ENCODE data around the gene HK1. TPM values are rescaled to one million over a fixed set of nuclear protein-coding genes. Genes with fewer than 3 reads are reported as not detected.

The HK1 gene
- total RNA-seq, 1 donor from 2014 or later: 95.0 TPM

- H3K36me3 ChIP-seq (ENCODE audit: insufficient read depth, low read length): no peaks in the 10 kb centered on the region
- H3K4me1 Mint-ChIP-seq (ENCODE audit: low read depth, unreplicated experiment): no peaks in the 10 kb centered on the region
- H3K79me2 ChIP-seq (ENCODE audit: insufficient read depth, low read length): no peaks in the 10 kb centered on the region
- no peak overlapping the region for H3K9ac ChIP-seq (ENCODE audit: low read length)
- DNase-seq (ENCODE audit: low read depth) (no peak), FAIRE-seq (no peak)
- peaks cover 42% of the 10 kb centered on the region for H3K27me3 Mint-ChIP-seq (ENCODE audit: low read depth, unreplicated experiment)
- H3K9me3 Mint-ChIP-seq (ENCODE audit: unreplicated experiment): no peaks in the 10 kb centered on the region
- H3K4me1 ChIP-seq (ENCODE audit: insufficient read depth, low read length): no peaks in the 10 kb centered on the region
- no peak overlapping the region for H3K27ac ChIP-seq (ENCODE audit: low read depth, low read length)
- H3K9me3 ChIP-seq (ENCODE audit: insufficient read depth, low read depth, low read length): no peaks in the 10 kb centered on the region
- peaks cover 4% of the 10 kb centered on the region for H3K27me3 ChIP-seq (ENCODE audit: insufficient read depth, low read length)
- no peak overlapping the region for H3K27ac Mint-ChIP-seq (ENCODE audit: unreplicated experiment)
- no peaks in the 10 kb centered on the region for H4K20me1 ChIP-seq (ENCODE audit: insufficient read depth, low read length)
- no peak overlapping the region for H3K4me3 ChIP-seq (ENCODE audit: insufficient read depth, low read depth, low read length)
- no peak overlapping the region for H2AFZ ChIP-seq (ENCODE audit: low read depth, low read length)
- no peak overlapping the region for H3K4me2 ChIP-seq (ENCODE audit: low read length)
- TF ChIP-seq EZH2 (IDR thresholded peaks at IDR 0.05; ENCODE audit: insufficient read depth, low read length): no peak
- no peak for TF ChIP-seq CTCF (IDR thresholded peaks at IDR 0.05; ENCODE audit: insufficient read depth, low read depth, low read length)
- H3K36me3 Mint-ChIP-seq (ENCODE audit: low read depth, unreplicated experiment): peaks cover 2% of the 10 kb centered on the region
- no peak overlapping the region for H3K4me3 Mint-ChIP-seq (ENCODE audit: unreplicated experiment)
Measured at GRCh38 chr10:69419744-69420126, 141.4 kb downstream of the HK1 start.

GRCh38 chr10:69421611-69422308 lies 143.5 kb downstream of the HK1 start:
- Mint-ChIP-seq H3K9me3 (ENCODE audit: unreplicated experiment) (no peaks in the 10 kb centered on the region), H3K27ac (ENCODE audit: unreplicated experiment) (no peak overlapping the region), H3K4me1 (ENCODE audit: low read depth, unreplicated experiment) (no peaks in the 10 kb centered on the region), H3K27me3 (ENCODE audit: low read depth, unreplicated experiment) (peaks cover 26% of the 10 kb centered on the region), H3K4me3 (ENCODE audit: unreplicated experiment) (no peak overlapping the region), H3K36me3 (ENCODE audit: low read depth, unreplicated experiment) (peaks cover 2% of the 10 kb centered on the region)
- no peaks in the 10 kb centered on the region for H3K79me2 ChIP-seq (ENCODE audit: insufficient read depth, low read length)
- no peak overlapping the region for H3K27ac ChIP-seq (ENCODE audit: low read depth, low read length)
- no peaks in the 10 kb centered on the region for H3K4me1 ChIP-seq (ENCODE audit: insufficient read depth, low read length)
- no peak for DNase-seq (ENCODE audit: low read depth)
- H2AFZ ChIP-seq (ENCODE audit: low read depth, low read length): no peak overlapping the region
- no peak for FAIRE-seq
- no peaks in the 10 kb centered on the region for H3K36me3 ChIP-seq (ENCODE audit: insufficient read depth, low read length)
- no peaks in the 10 kb centered on the region for H4K20me1 ChIP-seq (ENCODE audit: insufficient read depth, low read length)
- H3K27me3 ChIP-seq (ENCODE audit: insufficient read depth, low read length): peaks cover 4% of the 10 kb centered on the region
- H3K4me2 ChIP-seq (ENCODE audit: low read length): no peak overlapping the region
- no peaks in the 10 kb centered on the region for H3K9me3 ChIP-seq (ENCODE audit: insufficient read depth, low read depth, low read length)
- TF ChIP-seq EZH2 (IDR thresholded peaks at IDR 0.05; ENCODE audit: insufficient read depth, low read length) (no peak), CTCF (IDR thresholded peaks at IDR 0.05; ENCODE audit: insufficient read depth, low read depth, low read length) (no peak)
- H3K4me3 ChIP-seq (ENCODE audit: insufficient read depth, low read depth, low read length): no peak overlapping the region
- no peak overlapping the region for H3K9ac ChIP-seq (ENCODE audit: low read length)

GRCh38 chr10:69422676-69423075 lies 144.4 kb downstream of the HK1 start:
- no peak overlapping the region for H3K4me3 Mint-ChIP-seq (ENCODE audit: unreplicated experiment)
- H3K27me3 Mint-ChIP-seq (ENCODE audit: low read depth, unreplicated experiment): peaks cover 19% of the 10 kb centered on the region
- TF ChIP-seq CTCF (IDR thresholded peaks at IDR 0.05; ENCODE audit: insufficient read depth, low read depth, low read length): no peak
- no peak for TF ChIP-seq EZH2 (IDR thresholded peaks at IDR 0.05; ENCODE audit: insufficient read depth, low read length)
- H3K27ac Mint-ChIP-seq (ENCODE audit: unreplicated experiment): no peak overlapping the region
- no peaks in the 10 kb centered on the region for H3K4me1 ChIP-seq (ENCODE audit: insufficient read depth, low read length)
- H2AFZ ChIP-seq (ENCODE audit: low read depth, low read length): no peak overlapping the region
- H3K9me3 ChIP-seq (ENCODE audit: insufficient read depth, low read depth, low read length): no peaks in the 10 kb centered on the region
- H3K27me3 ChIP-seq (ENCODE audit: insufficient read depth, low read length): peaks cover 4% of the 10 kb centered on the region
- DNase-seq (ENCODE audit: low read depth) (no peak), FAIRE-seq (no peak)
- no peak overlapping the region for H3K27ac ChIP-seq (ENCODE audit: low read depth, low read length)
- no peak overlapping the region for H3K9ac ChIP-seq (ENCODE audit: low read length)
- H3K36me3 ChIP-seq (ENCODE audit: insufficient read depth, low read length): no peaks in the 10 kb centered on the region
- no peaks in the 10 kb centered on the region for H3K79me2 ChIP-seq (ENCODE audit: insufficient read depth, low read length)
- no peaks in the 10 kb centered on the region for H3K9me3 Mint-ChIP-seq (ENCODE audit: unreplicated experiment)
- H3K4me3 ChIP-seq (ENCODE audit: insufficient read depth, low read depth, low read length): no peak overlapping the region
- H3K36me3 Mint-ChIP-seq (ENCODE audit: low read depth, unreplicated experiment): peaks cover 2% of the 10 kb centered on the region
- H4K20me1 ChIP-seq (ENCODE audit: insufficient read depth, low read length): no peaks in the 10 kb centered on the region
- no peaks in the 10 kb centered on the region for H3K4me1 Mint-ChIP-seq (ENCODE audit: low read depth, unreplicated experiment)
- H3K4me2 ChIP-seq (ENCODE audit: low read length): no peak overlapping the region

All from astrocyte (in vitro differentiated cells and primary cell).